HUES6 (cell line): ENCODE data around the gene TTC7B.
A peak's percentile ranks its signal among the peaks of the same experiment; 100 is the strongest.
"Not testable (repeated sequence)": the region's sequence is repeated elsewhere in the genome, so short reads cannot be mapped to it uniquely, and the experiment has no call there.

Source experiments
- H3K27ac ChIP-seq: 2 replicates; pipeline ENCODE4 v1.7.0; 2013; ENCODE audit warnings: low read depth, mild to moderate bottlenecking, low read length, inconsistent platforms
- H3K27me3 ChIP-seq: 2 replicates; pipeline ENCODE4 v1.6.1; 2013; ENCODE audit warnings: low read length; ENCODE audit not compliant: control insufficient read depth, insufficient read depth
- H3K36me3 ChIP-seq: 2 replicates; pipeline ENCODE4 v1.6.1; 2013; ENCODE audit warnings: low read length; ENCODE audit not compliant: control insufficient read depth, insufficient read depth
- H3K4me1 ChIP-seq: 2 replicates; pipeline ENCODE4 v1.6.1; 2013; ENCODE audit warnings: low read length; ENCODE audit not compliant: control insufficient read depth, insufficient read depth
- H3K4me3 ChIP-seq: 2 replicates; pipeline ENCODE4 v1.5.1; 2013; ENCODE audit warnings: low read depth, low read length
- H3K9ac ChIP-seq: one replicate; pipeline ENCODE4 v1.6.1; 2013; ENCODE audit warnings: mild to moderate bottlenecking, low read length
- H3K9me3 ChIP-seq: 2 replicates; pipeline ENCODE4 v1.6.1; 2013; ENCODE audit warnings: low read depth, low read length; ENCODE audit not compliant: control insufficient read depth, insufficient read depth

TTC7B gene

GRCh38 chr14:90829677-90830076 lies 13.4 kb upstream of the TTC7B start:
- Histone ChIP-seq H3K9ac (no peak overlapping the region), H3K4me1 (peaks cover 7% of the 10 kb centered on the region), H3K27ac (no peak overlapping the region), H3K36me3 (no peaks in the 10 kb centered on the region), H3K9me3 (peaks cover 13% of the 10 kb centered on the region; the same call in 1 of the 2 replicates), H3K27me3 (peaks cover 48% of the 10 kb centered on the region), H3K4me3 (no peak overlapping the region)

GRCh38 chr14:90828642-90829487 lies 12.6 kb upstream of the TTC7B start:
- Histone ChIP-seq H3K27me3 (peaks cover 48% of the 10 kb centered on the region), H3K4me3 (peak overlapping the region; percentile 28), H3K9ac (no peak overlapping the region), H3K4me1 (peaks cover 7% of the 10 kb centered on the region), H3K36me3 (no peaks in the 10 kb centered on the region), H3K9me3 (peaks cover 18% of the 10 kb centered on the region), H3K27ac (no peak overlapping the region)

- Histone ChIP-seq H3K9ac (no peak overlapping the region), H3K27me3 (peaks cover 48% of the 10 kb centered on the region), H3K9me3 (peaks cover 22% of the 10 kb centered on the region), H3K36me3 (no peaks in the 10 kb centered on the region), H3K4me1 (peaks cover 7% of the 10 kb centered on the region), H3K4me3 (peak overlapping the region; percentile 41), H3K27ac (no peak overlapping the region)
Observed at GRCh38 chr14:90827919-90828610, 11.8 kb upstream of the TTC7B start.

GRCh38 chr14:90823542-90823941 lies 7.3 kb upstream of the TTC7B start:
- not testable (repeated sequence) for H3K4me3 ChIP-seq, H3K27ac ChIP-seq, H3K36me3 ChIP-seq, H3K4me1 ChIP-seq, H3K9ac ChIP-seq
- Histone ChIP-seq H3K27me3 (peaks cover 21% of the 10 kb centered on the region), H3K9me3 (peaks cover 31% of the 10 kb centered on the region)

- Histone ChIP-seq H3K4me3 (no peak overlapping the region), H3K9ac (no peak overlapping the region), H3K9me3 (peaks cover 25% of the 10 kb centered on the region), H3K27me3 (peaks cover 8% of the 10 kb centered on the region; the same call in 1 of the 2 replicates), H3K36me3 (no peaks in the 10 kb centered on the region), H3K27ac (no peak overlapping the region), H3K4me1 (peaks cover 6% of the 10 kb centered on the region)
Observed at GRCh38 chr14:90820958-90821357, 4.7 kb upstream of the TTC7B start.

- Histone ChIP-seq H3K27me3 (peaks cover 16% of the 10 kb centered on the region), H3K9ac (no peak overlapping the region), H3K4me3 (no peak overlapping the region), H3K9me3 (peaks cover 20% of the 10 kb centered on the region), H3K27ac (no peak overlapping the region), H3K4me1 (peaks cover 13% of the 10 kb centered on the region), H3K36me3 (no peaks in the 10 kb centered on the region)
Observed at GRCh38 chr14:90819734-90820393, 3.6 kb upstream of the TTC7B start.

- no peak overlapping the region for H3K9ac ChIP-seq
- no peak overlapping the region for H3K27ac ChIP-seq
- H3K4me3 ChIP-seq, result no peak overlapping the region
- H3K9me3 ChIP-seq, result peaks cover 11% of the 10 kb centered on the region
- peaks cover 19% of the 10 kb centered on the region for H3K27me3 ChIP-seq
- peaks cover 15% of the 10 kb centered on the region for H3K4me1 ChIP-seq
- H3K36me3 ChIP-seq, result no peaks in the 10 kb centered on the region
Observed at GRCh38 chr14:90818715-90819114, 2.5 kb upstream of the TTC7B start.

- peak overlapping the region; percentile 52 for H3K4me3 ChIP-seq
- peaks cover 19% of the 10 kb centered on the region for H3K27me3 ChIP-seq
- H3K9ac ChIP-seq, result no peak overlapping the region
Observed at GRCh38 chr14:90816681-90817436, 629 bp upstream of the TTC7B start.

GRCh38 chr14:90815572-90815821 lies 733 bp downstream of the TTC7B start:
- Histone ChIP-seq H3K27ac (no peak overlapping the region), H3K4me1 (peaks cover 15% of the 10 kb centered on the region), H3K9me3 (no peaks in the 10 kb centered on the region), H3K36me3 (no peaks in the 10 kb centered on the region), H3K4me3 (peak overlapping the region; percentile 76), H3K9ac (peak overlapping the region; percentile 64), H3K27me3 (peaks cover 19% of the 10 kb centered on the region)

More at GRCh38 chr14:90816681-90817436, 629 bp upstream of the TTC7B start:
- H3K36me3 ChIP-seq, result no peaks in the 10 kb centered on the region
- H3K4me1 ChIP-seq, result peaks cover 15% of the 10 kb centered on the region
- H3K9me3 ChIP-seq, result 0 out of 2 replicates have a peak, but pooled peaks cover 2% of the 10 kb centered on the region
- no peak overlapping the region for H3K27ac ChIP-seq

- H3K36me3 ChIP-seq, result no peaks in the 10 kb centered on the region
- no peak overlapping the region for H3K27ac ChIP-seq
- peaks cover 15% of the 10 kb centered on the region for H3K4me1 ChIP-seq
- peaks cover 19% of the 10 kb centered on the region for H3K27me3 ChIP-seq
- H3K9me3 ChIP-seq, result no peaks in the 10 kb centered on the region
- H3K9ac ChIP-seq, result peak overlapping the region; percentile 64
- H3K4me3 ChIP-seq, result peak overlapping the region; percentile 76
Observed at GRCh38 chr14:90814806-90815571, 1.2 kb downstream of the TTC7B start.
